Measurements from ENCODE around the gene TPGS1. TPM values are rescaled to one million over a fixed set of nuclear protein-coding genes. Genes with fewer than 3 reads are reported as not detected.

TPGS1 gene
- total and polyA plus RNA-seq, 4 donors: 12.2 to 32.7 (median 25.5) TPM

- Histone ChIP-seq H3K9me3 (ENCODE audit: control insufficient read depth in 4 of 4, insufficient read depth in 3 of 4, low read length in 3 of 4) (no peaks in the 10 kb centered on the region), H3K9ac (ENCODE audit: insufficient read depth in 1 of 2, low read length in 2 of 2) (no peak overlapping the region), H3K27ac (ENCODE audit: low read depth in 1 of 2, low read length in 1 of 2) (no peak overlapping the region), H3K4me3 (no peak overlapping the region), H3K27me3 (ENCODE audit: control insufficient read depth in 3 of 3, insufficient read depth in 3 of 3, low read length in 2 of 3) (no peaks in the 10 kb centered on the region), H3K36me3 (ENCODE audit: control insufficient read depth in 4 of 4, insufficient read depth in 4 of 4, low read length in 4 of 4) (no peaks in the 10 kb centered on the region), H3K4me1 (ENCODE audit: control insufficient read depth in 5 of 5, insufficient read depth in 5 of 5, low read length in 5 of 5) (no peaks in the 10 kb centered on the region)
- TF ChIP-seq CTCF (IDR thresholded peaks at IDR 0.05; ENCODE audit: control extremely low read depth, extremely low read depth): no peak
- WGBS, 2 donors: 84% methylated on average over 7 of the region's 7 CpGs
- no peak for ATAC-seq (ENCODE audit: insufficient read depth, low FRiP score)
- DNase-seq: no peak
Measured at GRCh38 chr19:469833-470232, 37.5 kb upstream of the TPGS1 start.

DNA sequence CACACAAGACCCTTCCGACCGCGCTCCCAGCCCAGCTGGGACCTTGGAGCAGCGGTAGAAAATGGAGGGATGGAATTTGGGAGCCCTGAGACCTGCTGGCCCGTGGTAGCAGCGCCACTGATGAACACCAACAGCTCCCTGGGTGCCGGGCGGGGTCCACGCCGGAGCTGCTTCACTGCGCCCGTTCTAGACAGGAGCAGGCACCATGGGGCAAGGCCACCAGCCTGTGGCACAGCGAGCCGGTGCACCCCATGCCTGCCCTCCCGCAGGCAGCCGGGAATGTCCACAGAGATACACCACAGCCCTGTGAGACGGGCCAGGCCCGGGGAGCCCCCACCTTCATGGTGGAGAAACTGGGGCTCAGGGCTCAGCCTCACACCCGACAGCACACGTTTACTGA is 36.6 kb upstream of the TPGS1 start:
- no peak for ATAC-seq (ENCODE audit: insufficient read depth, low FRiP score)
- 79 to 83% methylated on average over 20 of the region's 20 CpGs for WGBS, 2 donors

GRCh38 chr19:472005-472858 is 35.1 kb upstream of the TPGS1 start:
- H3K4me3 ChIP-seq: no peak overlapping the region
- no peak overlapping the region for H3K27ac ChIP-seq (ENCODE audit: low read depth in 1 of 2, low read length in 1 of 2)
- H3K9ac ChIP-seq (ENCODE audit: insufficient read depth in 1 of 2, low read length in 2 of 2): no peak overlapping the region
- TF ChIP-seq CTCF (IDR thresholded peaks at IDR 0.05; ENCODE audit: control extremely low read depth, extremely low read depth): no peak
- H3K9me3 ChIP-seq (ENCODE audit: control insufficient read depth in 4 of 4, insufficient read depth in 3 of 4, low read length in 3 of 4): no peaks in the 10 kb centered on the region
- no peaks in the 10 kb centered on the region for H3K36me3 ChIP-seq (ENCODE audit: control insufficient read depth in 4 of 4, insufficient read depth in 4 of 4, low read length in 4 of 4)
- DNase-seq (no peak), ATAC-seq (ENCODE audit: insufficient read depth, low FRiP score) (no peak)
- H3K27me3 ChIP-seq (ENCODE audit: control insufficient read depth in 3 of 3, insufficient read depth in 3 of 3, low read length in 2 of 3): no peaks in the 10 kb centered on the region
- H3K4me1 ChIP-seq (ENCODE audit: control insufficient read depth in 5 of 5, insufficient read depth in 5 of 5, low read length in 5 of 5): peaks cover 0 to 2% (median 0%) of the 10 kb centered on the region in 5 donors
- 69 to 73% methylated on average over 23 of the region's 23 CpGs for WGBS, 2 donors

More for the DNA sequence above, 36.6 kb upstream of the TPGS1 start:
- H3K9me3 ChIP-seq (ENCODE audit: control insufficient read depth in 4 of 4, insufficient read depth in 3 of 4, low read length in 3 of 4): no peaks in the 10 kb centered on the region
- no peak overlapping the region for H3K4me3 ChIP-seq
- no peak for TF ChIP-seq CTCF (IDR thresholded peaks at IDR 0.05; ENCODE audit: control extremely low read depth, extremely low read depth)
- no peak overlapping the region for H3K27ac ChIP-seq (ENCODE audit: low read depth in 1 of 2, low read length in 1 of 2)
- H3K9ac ChIP-seq (ENCODE audit: insufficient read depth in 1 of 2, low read length in 2 of 2): no peak overlapping the region
- no peaks in the 10 kb centered on the region for H3K27me3 ChIP-seq (ENCODE audit: control insufficient read depth in 3 of 3, insufficient read depth in 3 of 3, low read length in 2 of 3)
- peaks cover 0 to 2% (median 0%) of the 10 kb centered on the region in 5 donors for H3K4me1 ChIP-seq (ENCODE audit: control insufficient read depth in 5 of 5, insufficient read depth in 5 of 5, low read length in 5 of 5)
- DNase-seq: no peak
- H3K36me3 ChIP-seq (ENCODE audit: control insufficient read depth in 4 of 4, insufficient read depth in 4 of 4, low read length in 4 of 4): no peaks in the 10 kb centered on the region
